T-helper 9 cell (primary cell): Measurements from ENCODE around the gene STK24.

Source experiments
- DNase-seq: peaks from one replicate; pipeline ENCODE4 v3.0.0-alpha.2; 2020

STK24 gene

GRCh38 chr13:98530217-98530616 lies 46.7 kb downstream of the STK24 start:
- no peak for DNase-seq

DNA sequence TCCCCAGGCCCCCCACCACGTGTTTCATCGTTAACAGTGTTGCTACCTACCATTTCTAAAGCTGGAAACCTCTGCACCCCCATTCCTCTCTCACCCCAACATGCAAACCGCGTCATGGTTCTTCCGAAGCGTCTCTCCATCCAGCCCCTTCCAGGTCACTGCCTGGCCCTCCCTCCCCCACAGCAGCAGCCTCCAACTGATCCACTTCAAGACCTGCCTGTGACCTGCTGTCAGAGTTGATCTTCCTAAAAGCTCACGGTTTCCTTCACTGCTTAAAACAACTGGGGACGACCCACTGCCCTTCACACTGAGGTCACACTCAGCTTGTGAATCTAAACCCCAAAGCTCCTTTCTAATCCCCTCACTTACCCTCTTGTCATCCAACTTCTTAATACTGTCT lies 47.7 kb downstream of the STK24 start:
- no peak for DNase-seq

DNA sequence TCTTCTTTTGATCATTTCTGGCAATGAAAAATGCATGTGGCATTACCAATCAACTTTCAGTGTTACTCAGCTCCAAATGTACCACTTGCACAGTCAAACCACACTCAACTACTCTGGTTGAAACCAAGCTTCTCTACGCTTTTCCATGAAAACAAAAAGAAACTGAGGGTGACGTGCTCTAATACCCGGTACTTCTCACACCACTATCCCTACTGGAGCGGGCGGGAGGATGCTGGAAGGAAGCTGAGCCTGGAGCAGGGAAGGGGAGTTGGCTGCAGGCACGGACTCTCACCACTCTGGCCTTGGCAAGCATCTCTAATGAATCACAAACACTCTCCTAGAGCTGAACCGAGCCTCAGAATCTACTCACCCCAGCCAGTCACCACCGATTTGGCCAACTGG lies 48.2 kb downstream of the STK24 start:
- DNase-seq, result no peak

GRCh38 chr13:98527526-98527925 lies 49.4 kb downstream of the STK24 start:
- DNase-seq, result no peak

DNA sequence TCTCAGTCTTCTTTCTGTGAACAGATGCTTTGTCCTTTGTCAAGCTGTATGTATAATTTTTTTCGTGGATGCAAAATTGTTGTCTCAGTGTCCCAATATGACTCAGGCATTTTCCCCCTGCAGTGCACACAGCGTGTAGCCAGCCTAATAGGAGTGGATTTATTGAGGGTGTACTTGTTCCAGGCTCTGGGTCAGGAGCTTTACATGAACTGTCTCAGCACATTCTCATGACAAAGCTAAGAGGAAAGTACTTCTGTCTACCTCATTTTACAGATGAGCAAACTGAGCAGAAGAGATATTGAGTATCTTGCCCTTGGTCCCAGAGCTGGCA lies 50.8 kb downstream of the STK24 start:
- no peak for DNase-seq

DNA sequence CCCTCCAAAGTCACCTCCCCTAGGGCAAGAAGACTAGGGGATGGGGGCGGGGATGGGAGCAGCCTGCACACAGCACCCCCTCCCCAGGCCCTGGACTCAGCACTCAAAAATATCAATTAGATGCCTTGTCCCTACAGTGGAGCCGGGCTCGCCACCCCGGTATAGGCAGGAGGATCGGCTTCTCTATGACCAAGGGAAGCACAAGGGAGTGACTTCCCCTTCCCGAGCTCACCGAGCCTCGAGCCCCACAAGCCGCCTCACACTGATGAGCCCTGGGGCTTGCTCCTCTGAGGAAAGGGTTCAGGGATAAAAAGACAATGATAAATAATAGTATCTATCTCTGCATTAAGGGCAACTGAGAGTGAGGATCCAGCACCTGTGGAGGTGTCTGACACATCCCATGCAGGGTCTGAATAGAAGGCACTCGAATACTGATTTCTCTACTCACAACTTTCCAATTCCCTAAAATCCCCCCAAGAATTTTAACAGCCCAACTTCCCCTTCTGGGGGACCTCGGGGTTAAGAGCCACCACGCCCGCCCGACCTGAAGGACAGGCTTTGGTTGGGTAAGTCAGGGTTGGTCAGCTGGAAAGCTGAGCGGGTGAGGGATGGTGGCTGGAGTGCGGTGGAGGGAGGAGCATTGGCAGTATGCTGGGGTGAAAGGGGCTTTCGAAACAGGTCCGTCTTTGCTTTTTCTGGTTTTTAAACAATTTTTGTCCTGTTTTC lies 51.3 kb downstream of the STK24 start:
- no peak for DNase-seq

- DNase-seq, result no peak
Observed at GRCh38 chr13:98524793-98525192, 52.1 kb downstream of the STK24 start.

- peak; percentile 32 for DNase-seq
Observed at GRCh38 chr13:98524391-98524790, 52.5 kb downstream of the STK24 start.

DNA sequence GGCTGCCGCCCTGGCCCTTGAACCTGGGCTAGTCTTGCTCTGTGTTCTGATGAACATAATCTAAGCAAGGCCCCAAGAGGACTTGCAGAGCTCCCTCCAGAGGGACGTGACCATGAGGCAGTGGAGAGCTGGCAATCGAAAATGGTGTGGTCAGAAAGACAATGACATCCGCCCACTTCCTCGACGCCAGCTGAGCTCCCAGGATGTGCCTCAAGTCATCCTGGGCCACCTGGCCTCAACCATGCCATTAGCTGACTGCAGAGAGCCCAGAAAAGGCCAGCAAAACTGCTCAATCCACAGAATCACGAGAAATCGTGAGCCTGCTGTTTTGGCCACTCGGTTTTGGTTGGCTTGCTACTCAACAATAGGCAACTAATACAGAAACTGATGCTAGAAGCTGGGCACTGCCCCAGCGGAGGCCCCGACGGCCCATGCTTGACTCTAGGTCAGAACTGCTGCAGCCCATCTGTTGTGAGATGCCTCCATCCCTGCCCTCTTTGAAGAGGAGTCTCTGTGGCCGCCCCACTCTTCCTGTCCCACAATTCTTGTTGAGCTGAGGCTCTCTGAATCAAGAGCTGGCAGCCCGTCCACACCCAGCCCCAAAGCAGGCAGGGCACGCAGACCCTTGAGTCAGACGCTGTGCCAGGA lies 53.3 kb downstream of the STK24 start:
- no peak for DNase-seq

GRCh38 chr13:98522371-98522770 lies 54.5 kb downstream of the STK24 start:
- no peak for DNase-seq

GRCh38 chr13:98521461-98522247 lies 55.3 kb downstream of the STK24 start:
- no peak for DNase-seq

GRCh38 chr13:98520674-98521449 lies 56.0 kb downstream of the STK24 start:
- DNase-seq, result no peak

- DNase-seq, result no peak
Observed at GRCh38 chr13:98519976-98520375, 56.9 kb downstream of the STK24 start.

GRCh38 chr13:98517576-98518310 lies 59.2 kb downstream of the STK24 start:
- peak; percentile 45 for DNase-seq

- DNase-seq, result no peak
Observed at GRCh38 chr13:98515818-98516465, 61.0 kb downstream of the STK24 start.

GRCh38 chr13:98514288-98514687 lies 62.6 kb downstream of the STK24 start:
- no peak for DNase-seq

GRCh38 chr13:98513837-98514236 lies 63.1 kb downstream of the STK24 start:
- DNase-seq, result no peak

GRCh38 chr13:98512774-98513665 lies 63.9 kb downstream of the STK24 start:
- no peak for DNase-seq

- DNase-seq, result no peak
Observed at GRCh38 chr13:98511435-98511834, 65.5 kb downstream of the STK24 start.

DNA sequence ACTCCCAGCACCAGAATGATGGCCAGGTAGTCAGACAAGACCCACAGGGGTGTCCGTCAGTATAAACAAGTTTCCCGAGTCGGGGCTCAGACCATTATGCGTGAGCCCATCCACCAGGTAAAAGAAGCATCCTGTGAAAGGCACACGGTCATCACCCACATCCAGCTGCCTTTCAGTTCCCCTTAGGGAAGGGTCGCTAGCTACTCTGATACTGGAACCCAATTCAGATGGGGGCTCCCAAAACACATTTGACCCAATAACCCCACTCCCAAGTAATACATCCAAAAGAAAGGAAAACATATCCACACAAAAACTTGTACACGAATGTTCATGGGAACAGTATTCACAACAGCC lies 66.8 kb downstream of the STK24 start:
- no peak for DNase-seq
